GM21723 (cell line): ENCODE measurements around the gene SH3RF3.
A peak's percentile ranks its signal among the peaks of the same experiment; 100 is the strongest.

Source experiments
- ATAC-seq: cut with Tn5 transposase; IDR thresholded peaks from one replicate; pipeline ENCODE4 v1.9.1; 2021; ENCODE audit warnings: mild to moderate bottlenecking, moderate library complexity; ENCODE audit not compliant: unreplicated experiment

The SH3RF3 gene

DNA sequence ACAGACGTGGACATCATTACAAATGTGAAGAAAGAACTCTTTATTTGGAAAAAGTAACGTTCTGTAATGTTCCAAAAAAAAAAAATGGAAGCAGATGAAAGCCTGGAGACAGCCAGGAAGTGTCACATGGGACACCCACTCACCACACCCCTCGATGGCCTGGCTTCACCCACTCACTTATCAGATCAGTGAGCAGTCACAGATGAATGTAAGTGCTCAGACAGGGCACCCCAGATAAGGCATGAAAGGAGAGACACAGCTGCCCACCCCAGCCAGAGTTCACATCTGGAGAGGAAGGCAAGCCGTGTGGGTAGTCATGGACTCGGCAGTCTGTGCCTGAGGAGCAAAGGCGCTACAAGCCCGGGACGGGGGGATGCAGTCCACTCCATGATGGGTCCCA, 379.6 kb downstream of the SH3RF3 start:
- ATAC-seq: no peak

DNA sequence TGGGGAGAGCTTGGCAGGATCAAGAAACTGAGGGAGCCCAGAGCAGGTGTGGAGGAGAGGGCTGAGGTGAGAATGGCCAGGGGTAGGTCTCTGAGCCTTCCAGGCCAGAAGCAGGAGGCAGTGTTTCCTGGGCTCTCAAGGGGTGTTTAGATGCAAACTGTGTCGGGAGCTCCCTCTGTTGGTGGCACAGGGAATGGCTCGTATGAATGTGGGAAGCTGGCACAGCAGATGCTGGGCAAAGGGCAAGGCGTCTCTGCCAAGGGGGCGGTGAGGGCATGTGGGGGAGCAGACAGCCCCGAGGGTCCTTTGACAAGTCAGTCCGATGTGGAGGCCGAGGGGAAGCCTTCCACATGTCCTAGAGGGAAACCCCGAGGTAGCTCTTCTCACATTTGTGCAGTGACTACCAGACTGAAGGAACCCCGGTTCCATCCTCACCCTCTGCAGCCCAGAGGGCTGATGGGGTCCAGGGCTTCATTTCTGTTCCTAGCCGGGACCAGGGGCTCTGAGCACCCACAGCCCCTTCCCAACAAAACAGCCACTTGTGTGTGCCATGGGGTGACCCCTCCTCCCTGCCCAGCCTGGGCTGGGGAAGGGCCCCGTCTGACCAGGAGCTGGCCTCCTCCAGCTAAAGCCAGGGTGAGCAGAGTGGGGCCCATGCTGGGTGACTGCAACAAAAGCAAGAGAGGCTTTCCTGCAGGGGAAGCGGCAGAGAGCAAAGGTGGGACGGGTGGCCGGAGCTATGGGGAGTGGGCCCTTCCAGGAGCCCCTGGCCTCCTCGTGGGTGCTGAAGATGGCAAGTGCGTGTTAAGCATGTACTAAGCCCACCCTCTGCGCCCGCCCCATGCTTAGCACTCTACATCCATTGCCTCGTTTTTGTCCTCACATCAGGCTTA, 381.4 kb downstream of the SH3RF3 start:
- peak; percentile 26 for ATAC-seq

DNA sequence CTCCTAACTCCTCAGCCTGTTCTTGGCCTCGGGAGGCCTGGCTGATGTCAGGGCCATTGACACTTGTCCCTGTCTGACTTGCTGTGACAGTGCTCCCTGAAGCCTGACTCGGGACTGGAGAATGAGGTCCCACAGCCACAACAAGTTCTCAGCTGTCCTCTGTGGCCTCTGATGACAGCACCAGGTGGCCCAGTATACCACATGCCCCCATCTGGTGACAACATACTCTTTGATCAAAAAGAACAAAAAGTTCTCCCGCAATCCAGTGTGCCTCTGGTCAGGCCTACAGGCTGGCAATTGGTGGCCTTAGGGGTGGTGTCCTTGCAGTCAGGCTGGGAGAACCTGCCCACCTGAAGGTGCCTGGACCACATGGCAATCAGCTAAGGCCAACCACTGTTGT, 382.2 kb downstream of the SH3RF3 start:
- no peak for ATAC-seq

DNA sequence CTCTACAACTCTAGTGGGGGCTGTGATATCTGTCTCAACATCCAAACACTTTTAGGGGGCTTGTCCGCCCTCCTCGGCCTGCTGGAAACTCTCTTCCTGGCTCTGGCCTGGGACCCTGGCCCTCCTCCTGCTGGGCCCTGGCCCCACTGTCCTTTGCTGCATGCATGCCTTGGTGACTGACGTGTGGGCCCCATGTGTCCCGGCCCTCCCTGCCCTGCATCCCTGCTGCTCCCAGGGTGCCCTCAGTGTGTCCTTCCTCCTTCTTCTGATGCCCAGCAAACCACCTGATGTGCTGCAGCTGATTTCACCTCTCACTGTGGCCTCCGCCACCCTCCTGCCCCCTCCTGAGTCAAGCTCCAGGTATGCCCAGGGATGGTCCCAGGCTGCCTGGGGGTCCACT, 383.1 kb downstream of the SH3RF3 start:
- ATAC-seq: no peak

DNA sequence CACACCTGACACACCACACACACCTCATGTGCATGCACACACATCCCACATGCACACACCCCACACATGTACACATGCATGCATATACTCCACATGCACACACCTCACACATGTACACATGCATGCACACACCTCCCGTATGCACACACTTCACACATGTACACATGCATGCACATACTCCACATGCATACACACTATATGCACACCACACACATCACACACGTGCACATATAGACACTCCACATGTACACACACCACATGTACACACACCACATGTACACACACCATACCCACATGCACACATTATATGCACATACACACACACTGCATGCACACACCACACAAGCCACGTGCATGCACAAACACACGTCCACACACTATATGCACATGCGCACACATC, 384.2 kb downstream of the SH3RF3 start:
- no peak for ATAC-seq

DNA sequence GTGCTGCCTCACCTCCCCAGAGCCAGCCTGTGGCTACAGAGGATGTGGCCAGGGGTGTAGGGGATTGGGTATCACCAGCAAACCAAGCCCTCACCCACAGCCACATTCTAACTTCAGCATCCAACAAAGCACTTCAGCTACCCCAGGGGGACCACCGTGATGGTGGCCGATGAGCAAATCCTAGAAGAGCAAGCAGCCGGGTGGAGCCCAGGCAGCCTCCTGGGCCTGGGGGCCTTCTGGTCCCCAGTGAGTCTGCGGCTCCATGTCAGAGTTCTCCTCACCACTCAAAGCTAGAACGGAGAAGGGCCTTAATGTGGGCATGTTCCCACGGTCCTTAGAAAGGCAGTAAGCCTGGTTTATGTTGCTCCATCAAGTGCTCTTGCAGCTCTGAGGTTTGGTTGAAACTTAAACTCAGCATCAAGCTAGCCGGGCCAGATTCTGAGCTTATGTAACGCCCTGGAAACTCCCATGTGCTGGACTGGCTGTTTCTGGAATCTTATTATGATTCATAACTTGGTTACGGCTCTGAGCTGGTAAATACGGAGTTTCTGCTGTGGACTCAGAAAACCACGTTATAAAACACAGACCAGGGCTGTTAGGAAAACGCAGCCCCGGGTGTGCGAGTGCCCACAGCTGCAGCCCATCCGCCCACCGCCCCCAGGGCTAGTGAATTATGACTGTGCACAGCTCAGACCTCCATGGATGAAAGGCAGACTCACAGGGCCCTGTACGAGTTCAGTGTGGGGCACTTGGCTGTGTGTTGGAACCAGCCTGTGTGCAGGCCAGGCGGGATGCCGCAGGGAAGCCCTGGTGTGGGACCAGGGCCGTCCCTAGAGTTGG, 385.0 kb downstream of the SH3RF3 start:
- ATAC-seq: peak; percentile 77

DNA sequence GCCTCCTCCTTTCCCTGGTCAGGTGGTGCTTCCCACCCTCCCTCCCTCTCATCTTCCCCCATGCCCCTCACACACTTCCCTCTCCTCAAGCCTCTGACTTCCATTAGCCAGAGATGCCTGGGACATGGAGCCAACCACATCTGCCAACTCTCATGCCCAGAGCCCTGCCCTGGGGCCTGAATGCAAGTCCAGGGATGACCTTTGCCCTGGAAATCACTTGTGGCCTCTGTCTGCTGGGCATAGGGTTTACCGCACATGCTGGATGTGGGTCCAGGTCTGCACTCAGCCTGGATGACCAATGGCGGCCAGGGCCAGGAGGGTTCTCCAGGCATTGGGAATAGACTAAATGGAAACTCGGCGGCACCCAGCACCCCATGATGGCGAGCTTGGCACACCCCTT, 385.9 kb downstream of the SH3RF3 start:
- no peak for ATAC-seq

DNA sequence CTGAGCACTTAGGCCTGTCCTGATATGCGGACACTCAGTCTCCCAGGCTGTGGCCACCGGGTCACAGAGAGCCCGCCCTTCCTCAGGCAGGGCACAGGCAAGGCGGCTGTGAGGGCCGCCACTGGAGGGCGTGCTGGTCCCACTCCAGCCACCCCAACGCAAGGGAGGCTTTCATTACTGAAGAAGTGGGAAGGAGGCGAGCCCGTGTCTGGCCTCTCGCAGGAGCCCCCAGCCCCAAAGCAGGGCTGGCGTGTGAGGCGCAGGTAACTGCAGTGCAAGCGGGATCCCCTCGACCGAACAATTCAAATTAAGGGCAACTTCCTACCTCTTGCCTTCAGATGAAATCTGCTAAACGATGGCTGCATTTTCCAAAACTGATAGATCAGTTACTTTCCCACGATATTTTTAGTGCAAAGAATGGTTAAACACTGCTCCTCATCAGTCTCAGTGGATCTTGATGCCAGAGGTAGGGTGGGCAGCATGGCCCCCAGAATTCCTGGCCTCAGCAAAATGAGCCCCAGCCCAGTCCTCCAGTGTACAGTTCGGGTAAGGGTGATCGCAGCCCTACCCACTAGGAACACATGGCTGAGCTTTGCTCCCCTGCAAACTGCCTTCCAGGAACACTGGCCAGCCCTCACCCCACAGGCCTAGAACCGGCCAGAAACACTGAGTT, 387.6 kb downstream of the SH3RF3 start:
- no peak for ATAC-seq

DNA sequence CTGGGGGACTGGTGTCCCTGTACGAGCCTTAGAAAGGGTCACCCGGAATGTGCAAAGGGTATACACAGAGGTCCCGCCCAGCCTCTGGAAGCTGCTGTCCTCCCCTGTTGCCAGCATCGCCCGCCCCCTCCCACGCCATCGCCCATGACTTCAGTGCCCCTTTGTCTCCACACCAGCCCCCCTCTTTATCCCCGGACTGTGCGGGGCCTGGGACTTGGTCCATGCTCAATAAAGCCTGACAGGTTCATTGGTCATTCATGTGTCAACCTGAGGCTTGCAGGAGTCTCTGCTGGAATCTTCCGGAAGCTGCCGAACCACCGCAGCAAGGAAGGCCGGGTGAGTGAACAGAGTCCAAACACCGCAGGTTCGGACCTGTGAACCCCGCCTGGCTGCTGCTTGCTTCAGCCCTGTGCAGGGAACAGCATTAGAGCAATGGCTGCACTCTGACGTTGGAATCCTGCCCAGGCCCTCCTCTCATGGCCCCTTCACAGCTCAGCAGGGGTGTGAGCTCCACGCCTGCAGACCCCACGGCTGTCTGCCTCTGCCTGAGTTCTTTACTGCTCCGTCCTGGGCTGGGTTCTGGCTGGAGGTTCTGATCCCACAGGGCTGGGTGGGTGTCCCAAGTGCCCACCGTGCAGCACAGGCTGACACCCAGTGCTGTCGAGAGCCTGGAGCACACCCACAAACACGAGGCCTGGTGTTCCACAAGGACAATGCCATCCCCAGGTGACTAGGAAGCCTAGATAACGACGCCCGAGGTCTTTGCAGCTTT, 388.3 kb downstream of the SH3RF3 start:
- no peak for ATAC-seq

DNA sequence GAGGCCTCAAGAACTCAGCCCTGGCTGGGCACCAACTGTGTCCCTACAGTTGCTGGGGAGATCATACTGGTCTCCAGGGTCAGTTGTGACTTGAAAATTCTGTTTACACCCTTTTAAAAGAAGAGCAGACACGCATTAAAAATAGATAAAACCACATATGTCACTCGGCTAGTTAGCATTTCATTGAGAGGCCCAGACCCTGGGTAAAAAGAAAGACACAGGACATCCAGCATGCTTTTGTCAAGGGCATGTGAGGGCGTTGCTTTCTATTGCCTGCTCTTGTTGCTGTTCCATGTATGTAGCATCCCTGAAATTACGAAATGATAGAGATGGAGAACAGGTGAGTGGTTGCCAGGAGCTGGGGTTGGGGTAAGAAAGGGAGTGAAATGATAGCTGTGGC, 390.5 kb downstream of the SH3RF3 start:
- ATAC-seq: no peak

DNA sequence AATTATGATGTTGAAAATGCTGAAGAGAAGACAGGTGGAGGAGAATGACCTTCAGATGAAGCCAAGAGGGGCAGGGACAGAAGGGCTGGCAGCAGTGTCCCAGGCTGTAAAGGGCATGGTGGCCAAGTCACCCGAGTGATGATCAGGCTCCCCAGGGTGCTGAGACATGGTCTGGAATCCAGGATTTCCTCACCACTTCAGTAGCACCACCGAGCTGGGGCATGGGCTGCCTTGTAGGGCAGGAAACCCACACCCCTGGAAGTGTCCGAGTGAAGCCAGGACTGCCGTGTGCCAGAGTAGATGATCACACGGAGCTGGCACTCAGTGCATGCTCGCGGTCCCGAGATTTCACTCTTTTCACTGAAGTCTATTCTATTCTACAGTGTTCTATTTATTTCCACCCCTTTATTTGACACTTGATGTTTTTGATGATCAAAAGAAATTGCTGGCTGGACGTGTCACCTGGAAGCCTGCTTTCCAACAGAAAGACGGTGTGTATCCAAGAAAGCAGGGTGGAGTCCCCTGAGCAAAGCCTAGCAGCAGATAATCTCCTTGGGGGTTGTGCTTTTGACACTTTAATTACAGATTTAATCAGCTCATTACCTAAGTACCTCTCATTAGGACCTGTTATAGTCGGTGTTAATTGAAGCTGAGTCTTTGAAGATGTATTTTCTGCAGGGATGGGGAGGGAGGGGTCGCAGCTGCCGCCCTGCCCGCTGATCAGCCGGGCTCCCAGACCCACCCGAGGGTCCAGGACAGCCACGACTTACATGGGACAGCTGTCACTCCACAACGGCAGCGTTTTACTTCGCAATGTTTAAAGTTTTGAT, 392.4 kb downstream of the SH3RF3 start:
- no peak for ATAC-seq

DNA sequence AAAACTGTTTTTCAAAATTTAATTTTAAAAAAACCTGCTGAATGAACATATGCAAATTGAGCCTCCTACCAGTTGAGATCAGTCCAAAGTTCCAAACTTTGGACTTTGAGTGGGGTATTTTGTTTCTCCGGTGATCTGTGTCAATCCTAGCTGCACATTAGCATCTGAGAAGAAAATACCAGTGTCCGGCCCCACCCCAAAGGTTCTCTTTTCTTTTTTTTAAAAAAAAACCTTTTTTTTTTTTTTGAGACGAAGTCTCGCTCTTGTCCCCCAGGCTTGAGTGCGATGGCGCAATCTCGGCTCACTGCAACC, 393.0 kb downstream of the SH3RF3 start:
- no peak for ATAC-seq

DNA sequence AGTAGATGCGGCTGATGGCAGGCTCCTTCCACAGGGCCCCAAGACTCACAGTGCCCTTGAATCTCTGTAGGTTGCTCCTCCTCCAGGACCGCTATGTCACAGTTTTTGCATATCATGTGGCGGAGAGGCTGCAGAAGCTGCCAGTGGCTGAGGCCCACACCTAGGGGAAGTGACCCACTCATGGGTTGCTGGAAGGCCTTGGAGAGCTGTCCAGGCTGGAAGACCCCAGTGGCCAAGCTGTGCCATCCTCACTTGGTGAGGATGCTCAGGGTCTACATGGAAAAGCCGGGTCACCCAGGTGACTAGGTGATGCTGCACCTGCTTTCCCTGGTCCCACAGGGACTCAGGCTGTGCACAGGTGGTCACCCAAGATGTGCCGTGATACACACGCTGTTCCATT, 394.1 kb downstream of the SH3RF3 start:
- ATAC-seq: no peak

DNA sequence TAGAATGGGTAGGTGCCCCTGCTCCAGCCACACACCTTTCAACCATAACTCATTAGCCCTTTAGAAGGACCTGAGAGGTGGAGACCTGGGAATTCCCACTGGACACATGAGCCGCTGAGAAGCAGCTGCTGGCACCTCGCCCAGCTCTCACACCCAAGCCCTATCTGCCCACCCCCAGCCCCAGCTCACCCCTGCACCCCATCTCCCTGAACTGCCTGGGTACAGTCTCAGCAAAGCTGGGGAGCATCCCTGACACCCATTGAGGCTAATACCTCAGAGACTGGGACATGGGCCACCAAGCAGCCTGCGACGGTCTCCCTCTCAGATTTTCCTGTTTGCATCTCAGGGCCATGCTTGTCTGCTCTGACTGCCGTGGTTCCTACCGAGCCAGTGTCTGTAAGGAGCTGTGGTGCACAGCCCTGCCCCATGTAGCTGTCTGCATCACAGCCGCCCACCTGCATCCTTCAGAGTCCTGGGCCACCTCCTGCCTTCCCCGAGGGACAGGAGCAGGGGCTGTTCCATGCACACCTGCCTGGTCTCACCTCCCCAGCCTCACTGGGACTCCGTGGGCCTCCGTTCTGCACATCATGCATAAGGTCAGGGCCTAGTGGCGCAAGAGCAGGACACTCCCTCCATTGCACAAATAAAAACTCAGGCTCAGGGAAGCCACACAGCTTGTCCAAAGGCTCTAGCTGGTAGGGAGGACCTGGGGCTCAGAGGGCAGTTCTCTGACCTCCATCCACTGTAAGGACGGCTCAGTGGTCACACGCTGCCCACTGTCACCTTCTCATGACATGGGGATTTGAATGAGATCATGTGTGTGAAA, 394.7 kb downstream of the SH3RF3 start:
- no peak for ATAC-seq

DNA sequence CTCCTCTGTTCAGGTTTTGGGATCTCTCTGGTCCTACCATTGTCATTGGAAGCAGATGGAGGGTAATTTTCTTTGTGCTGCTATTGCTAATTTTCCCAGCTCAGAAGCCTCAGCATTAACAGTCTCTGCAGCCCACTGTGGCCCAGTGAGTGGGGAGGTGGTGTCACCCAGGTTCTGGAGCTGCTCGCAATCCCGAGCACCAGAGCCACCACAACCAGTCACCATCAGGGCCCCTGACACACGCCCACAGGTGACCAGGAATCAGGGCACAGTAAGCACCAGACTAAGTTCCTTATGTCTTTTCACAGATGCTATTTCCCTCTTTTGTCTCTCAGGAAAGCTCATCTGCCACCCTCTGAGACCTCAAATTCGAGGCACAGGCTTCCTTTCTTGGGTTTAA, 396.8 kb downstream of the SH3RF3 start:
- ATAC-seq: no peak

DNA sequence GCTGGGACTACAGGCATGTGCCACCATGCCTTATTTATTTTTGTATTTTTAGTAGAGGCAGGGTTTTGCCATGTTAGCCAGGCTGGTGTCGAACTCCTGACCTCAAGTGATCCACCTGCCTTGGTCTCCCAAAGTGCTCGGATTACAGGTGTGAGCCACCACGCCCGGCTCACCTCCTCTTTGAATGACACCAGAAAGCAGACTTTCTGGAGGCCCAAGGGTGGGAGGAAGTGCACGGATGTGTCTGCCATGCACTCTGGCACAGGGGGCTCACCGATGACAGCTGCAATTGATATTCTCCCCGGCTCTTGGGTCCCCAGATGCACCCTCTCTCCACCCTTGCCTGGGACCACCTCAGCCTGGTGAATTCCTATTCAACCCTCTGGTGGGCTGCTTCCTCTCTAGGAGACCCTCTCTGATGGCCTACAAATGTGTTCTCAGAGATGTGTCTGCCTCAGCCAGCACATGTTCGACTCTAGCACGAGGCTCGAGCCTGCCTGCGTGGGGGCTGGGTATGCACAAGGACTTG, 397.5 kb downstream of the SH3RF3 start:
- ATAC-seq: no peak

DNA sequence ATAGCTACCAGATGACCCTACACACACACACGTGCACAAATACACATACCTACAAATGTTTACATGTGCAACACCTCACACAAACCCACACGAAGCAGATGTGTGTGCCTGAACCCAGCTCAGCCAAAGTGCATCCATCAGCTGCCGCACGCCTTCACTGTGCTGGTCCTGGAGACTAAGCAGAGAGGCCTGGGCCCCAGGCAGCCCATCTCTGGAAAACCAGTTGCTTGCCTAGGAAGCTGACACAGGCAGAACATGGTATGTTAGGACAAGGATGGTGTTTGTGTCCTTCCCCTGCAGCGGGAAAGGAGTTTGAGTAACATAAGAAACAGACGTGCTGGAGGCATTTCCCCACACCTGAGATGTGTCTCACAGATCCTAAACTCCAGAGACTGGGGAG, 398.1 kb downstream of the SH3RF3 start:
- no peak for ATAC-seq

DNA sequence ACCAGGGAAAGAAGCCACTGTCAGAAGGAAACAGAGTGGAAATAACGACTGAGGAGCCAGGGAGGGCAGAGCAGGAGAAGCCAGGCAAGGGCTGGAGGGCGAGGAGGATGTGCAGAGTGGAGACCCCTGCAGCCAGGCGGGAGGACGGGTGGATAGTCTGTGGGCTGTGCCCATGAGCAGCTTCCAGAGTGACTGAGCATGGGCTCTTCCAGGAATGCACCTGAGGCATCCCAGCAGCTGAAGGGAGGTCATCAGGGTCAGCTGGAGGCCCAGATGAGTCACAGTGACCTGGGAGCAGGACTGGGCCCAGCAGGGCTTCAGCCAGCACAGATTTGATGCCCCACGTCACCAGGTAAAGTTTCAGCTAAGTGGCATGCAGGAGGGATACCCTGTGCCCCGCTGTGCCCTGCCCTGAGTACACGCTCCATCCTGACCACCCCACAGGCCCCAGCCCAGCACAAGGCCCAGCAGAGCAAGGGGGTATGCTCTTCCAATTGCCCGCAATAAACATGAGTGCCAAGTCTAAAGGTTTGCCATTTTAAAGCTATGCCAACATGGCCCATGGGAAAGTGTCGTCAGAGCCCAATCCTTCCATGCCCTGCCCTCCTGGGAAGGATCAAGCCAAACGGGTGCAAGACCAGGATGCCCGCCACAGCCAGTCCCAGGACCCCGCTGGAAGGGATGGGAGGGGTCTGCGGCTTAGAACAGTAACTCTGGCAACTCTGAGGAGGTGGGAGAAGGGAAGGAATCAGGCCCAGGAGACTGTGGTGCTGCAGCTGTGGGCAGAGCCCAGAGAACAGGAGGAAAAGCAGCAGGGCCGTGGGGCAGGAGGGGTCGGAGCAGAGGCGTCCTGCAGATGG, 399.1 kb downstream of the SH3RF3 start:
- ATAC-seq: no peak
